ENCODE measurements around the gene PTRHD1. TPM values are rescaled to one million over a fixed set of nuclear protein-coding genes. Genes with fewer than 3 reads are reported as not detected.

PTRHD1 gene
- polyA plus RNA-seq, 1 of the 3 experiments (the other 2 are of a cell fraction) = 74.4 TPM

- peaks cover 7 to 8% of the 10 kb centered on the region in 2 experiments for H3K36me3 ChIP-seq (replicated peaks in 1 of 2; ENCODE audit: control insufficient read depth in 1 of 2, insufficient read depth in 2 of 2, low read length in 1 of 2)
- no peak overlapping the region; a peak in 1 of 4 replicates for H3K27ac ChIP-seq (ENCODE audit: low read depth in 2 of 2, low read length in 1 of 2)
- H2AFZ ChIP-seq (ENCODE audit: low read depth) = no peak overlapping the region
- ChIA-PET POLR2A (no interaction called here), CTCF (interaction anchor here (0.9 to 4.4 kb wide), 12 partner anchors 8 to 381 kb away, joined by 3 to 31 read pairs (median 8); no protein-coding TSS in a partner anchor)
- H3F3A ChIP-seq (replicated peaks; ENCODE audit: insufficient read depth) = peaks cover 4% of the 10 kb centered on the region
- 78% methylated on average over 5 of the region's 5 CpGs for WGBS (ENCODE audit: low lambda C conversion rate)
- peaks cover 18 to 19% of the 10 kb centered on the region in 2 experiments; a peak in 3 of 4 replicates for H3K4me1 ChIP-seq (ENCODE audit: control insufficient read depth in 1 of 2, insufficient read depth in 2 of 2, low read depth in 1 of 2, low read length in 1 of 2)
- H3K27me3 ChIP-seq (ENCODE audit: insufficient read depth) = no peaks in the 10 kb centered on the region
- H4K20me1 ChIP-seq (ENCODE audit: insufficient read depth) = no peaks in the 10 kb centered on the region
- no peaks in the 10 kb centered on the region for H3K9me2 ChIP-seq
- no peak overlapping the region for H3K9ac ChIP-seq
- peak overlapping the region; percentile 80; the same call in 1 of the 2 replicates for H3K4me2 ChIP-seq
- H3K9me3 ChIP-seq = no peaks in the 10 kb centered on the region
- no peak for DNase-seq
- H3K79me2 ChIP-seq (ENCODE audit: insufficient read depth) = peaks cover 31% of the 10 kb centered on the region
- TF ChIP-seq FOXJ3 (CRISPR knock-in tag; IDR thresholded peaks at IDR 0.05) (no peak), RXRA (IDR thresholded peaks at IDR 0.05; ENCODE audit: borderline replicate concordance, low read depth) (no peak), MXI1 (IDR thresholded peaks at IDR 0.05; ENCODE audit: low read depth, low read length) (no peak), FOSL2 (IDR thresholded peaks at IDR 0.05; ENCODE audit: borderline replicate concordance, low read depth) (no peak), MEF2A (IDR thresholded peaks at IDR 0.05; ENCODE audit: borderline replicate concordance, low read depth) (no peak), NRF1 (IDR thresholded peaks at IDR 0.05; ENCODE audit: low read depth, low read length) (no peak)
- TF ChIP-seq, protein P1, sequence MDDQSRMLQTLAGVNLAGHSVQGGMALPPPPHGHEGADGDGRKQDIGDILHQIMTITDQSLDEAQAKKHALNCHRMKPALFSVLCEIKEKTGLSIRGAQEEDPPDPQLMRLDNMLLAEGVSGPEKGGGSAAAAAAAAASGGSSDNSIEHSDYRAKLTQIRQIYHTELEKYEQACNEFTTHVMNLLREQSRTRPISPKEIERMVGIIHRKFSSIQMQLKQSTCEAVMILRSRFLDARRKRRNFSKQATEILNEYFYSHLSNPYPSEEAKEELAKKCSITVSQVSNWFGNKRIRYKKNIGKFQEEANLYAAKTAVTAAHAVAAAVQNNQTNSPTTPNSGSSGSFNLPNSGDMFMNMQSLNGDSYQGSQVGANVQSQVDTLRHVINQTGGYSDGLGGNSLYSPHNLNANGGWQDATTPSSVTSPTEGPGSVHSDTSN (IDR thresholded peaks at IDR 0.05) = no peak
- no peak overlapping the region for H3K4me3 ChIP-seq (ENCODE audit: low read depth in 2 of 2, low read length in 1 of 2)
Measured at GRCh38 chr2:24791452-24791851, 1.7 kb downstream of the PTRHD1 start.

DNA sequence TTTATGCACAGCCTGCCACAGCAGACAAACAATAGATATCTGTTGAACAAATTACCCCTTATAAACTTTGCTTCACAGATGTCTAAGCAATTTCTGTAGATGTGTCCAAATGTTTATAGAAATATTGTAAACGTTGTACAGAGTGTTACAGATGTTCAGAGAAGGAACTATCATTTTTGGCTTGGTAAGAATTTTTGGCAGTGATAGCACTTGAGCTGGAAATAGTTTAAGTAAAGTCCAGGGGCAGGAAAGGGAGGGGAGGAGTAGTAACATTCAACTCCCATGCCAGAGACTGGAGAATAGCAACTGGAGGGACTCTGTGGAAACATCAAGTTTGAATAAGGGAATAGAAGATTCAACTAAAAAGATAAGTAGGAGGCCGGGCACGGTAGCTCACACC, 4.4 kb downstream of the PTRHD1 start:
- Histone ChIP-seq H3K4me2 (no peak overlapping the region), H3K27ac (ENCODE audit: low read depth in 2 of 2, low read length in 1 of 2) (no peak overlapping the region), H3F3A (replicated peaks; ENCODE audit: insufficient read depth) (peaks cover 4% of the 10 kb centered on the region), H4K20me1 (ENCODE audit: insufficient read depth) (no peaks in the 10 kb centered on the region), H3K9me2 (no peaks in the 10 kb centered on the region), H2AFZ (ENCODE audit: low read depth) (no peak overlapping the region), H3K4me1 (ENCODE audit: control insufficient read depth in 1 of 2, insufficient read depth in 2 of 2, low read depth in 1 of 2, low read length in 1 of 2) (peaks cover 7 to 9% of the 10 kb centered on the region in 2 experiments; a peak in 3 of 4 replicates), H3K27me3 (ENCODE audit: insufficient read depth) (no peaks in the 10 kb centered on the region), H3K9me3 (no peaks in the 10 kb centered on the region), H3K79me2 (ENCODE audit: insufficient read depth) (peaks cover 5% of the 10 kb centered on the region), H3K4me3 (ENCODE audit: low read depth in 2 of 2, low read length in 1 of 2) (no peak overlapping the region), H3K36me3 (replicated peaks in 1 of 2; ENCODE audit: control insufficient read depth in 1 of 2, insufficient read depth in 2 of 2, low read length in 1 of 2) (no peaks in the 10 kb centered on the region), H3K9ac (no peak overlapping the region)
- TF ChIP-seq POLR2AphosphoS5 (IDR thresholded peaks at IDR 0.05; ENCODE audit: low read depth, low read length) = no peak
- no peak for TF ChIP-seq RAD21 (IDR thresholded peaks at IDR 0.05; ENCODE audit: low read length)
- TF ChIP-seq GATA2 (CRISPR knock-in tag; IDR thresholded peaks at IDR 0.05) = no peak
- TF ChIP-seq TAF1 (IDR thresholded peaks at IDR 0.05; ENCODE audit: borderline replicate concordance, low read depth, low read length) = no peak
- no peak for TF ChIP-seq MAX (IDR thresholded peaks at IDR 0.05; ENCODE audit: low read depth)
- ChIA-PET POLR2A (no interaction called here), CTCF (interaction anchor here (1.6 kb wide), 1 partner anchor 378 kb away, joined by 4 read pairs; no protein-coding TSS in a partner anchor)
- no peak for DNase-seq
- 51% methylated on average over 3 of the region's 3 CpGs for WGBS (ENCODE audit: low lambda C conversion rate)
